Small intestine (tissue), 7 donors: ENCODE measurements around the gene DHX36. TPM values are rescaled to one million over a fixed set of nuclear protein-coding genes. Genes with fewer than 3 reads are reported as not detected.

Experiments used
- DNase-seq, 2 donors: peaks; one replicate each; pipeline versions ENCODE4 v3.0.0 to v3.0.0-alpha.2; 2013
- FAIRE-seq: peaks from 2 replicates; lab custom pipeline; 2012; peaks lifted over from hg19 to GRCh38; lab: Jason Lieb, UNC
- H3K27ac ChIP-seq, 3 donors: one replicate each; pipeline ENCODE4 v1.5.1; 2013; ENCODE audit warnings: low read length in 2 of 3, mild to moderate bottlenecking in 2 of 3, control low read depth in 1 of 3, inconsistent platforms in 1 of 3, low read depth in 1 of 3, moderate library complexity in 1 of 3
- H3K27me3 ChIP-seq, 3 donors: one replicate each; pipeline ENCODE4 v1.6.1; 2013; ENCODE audit warnings: low read length in 3 of 3, inconsistent platforms in 1 of 3; ENCODE audit not compliant: control insufficient read depth in 3 of 3, insufficient read depth in 3 of 3
- H3K36me3 ChIP-seq, 3 donors: one replicate each; pipeline ENCODE4 v1.6.1; 2013; ENCODE audit warnings: low read length in 3 of 3, inconsistent platforms in 1 of 3, low read depth in 1 of 3, mild to moderate bottlenecking in 1 of 3, moderate library complexity in 1 of 3; ENCODE audit not compliant: control insufficient read depth in 3 of 3, insufficient read depth in 2 of 3
- H3K4me1 ChIP-seq, 3 donors: one replicate each; pipeline ENCODE4 v1.6.1; 2013; ENCODE audit warnings: low read length in 2 of 3, inconsistent platforms in 1 of 3, low read depth in 1 of 3, mild to moderate bottlenecking in 1 of 3, moderate library complexity in 1 of 3; ENCODE audit not compliant: control insufficient read depth in 3 of 3, insufficient read depth in 2 of 3
- H3K4me3 ChIP-seq, 3 donors: one replicate each; pipeline ENCODE4 v1.5.1; 2013; ENCODE audit warnings: low read length in 3 of 3, control low read depth in 1 of 3, inconsistent platforms in 1 of 3, low read depth in 1 of 3, mild to moderate bottlenecking in 1 of 3, moderate library complexity in 1 of 3
- H3K9me3 ChIP-seq, 2 donors: one replicate each; pipeline ENCODE4 v1.6.1; 2013; ENCODE audit warnings: low read depth in 1 of 2, low read length in 1 of 2; ENCODE audit not compliant: control insufficient read depth in 2 of 2, insufficient read depth in 1 of 2
- WGBS, 3 donors: extraction: QIAGEN DNeasy Blood & Tissue Kit; methylation state at CpG; one replicate each; pipeline ENCODE4 v1.1.7; 2013; 5-methylcytosine and 5-hydroxymethylcytosine counted together
- polyA plus RNA-seq, 4 donors: library from polyadenylated mRNA; stranded (reverse) in 3 of 4; unstranded in 1 of 4; fragments of 200-250 nt in 3 of 4; fragments of 120-200 nt in 1 of 4; gene quantifications; one replicate each; pipeline versions ENCODE4 v1.2.1 to v1.2.3, GENCODE V29; 2013
- donor health status: healthy with polysubstance abuse.
- donor health status: control.
- donor health status: control.
- donor health status: Bipolar disorder and iron deficiency.
- donor health status: healthy.

Gene DHX36
- polyA plus RNA-seq, 4 donors, result 24.3 to 42.4 (median 27.3) TPM

GRCh38 chr3:154247806-154248415, 76.4 kb downstream of the DHX36 start:
- no peak overlapping the region for H3K4me3 ChIP-seq
- no peaks in the 10 kb centered on the region for H3K9me3 ChIP-seq
- no peak for FAIRE-seq
- WGBS, 3 donors, result 63 to 90% (median 83%) methylated on average over 2 of the region's 2 CpGs
- no peaks in the 10 kb centered on the region for H3K36me3 ChIP-seq
- DNase-seq, result peak; percentile 8
- H3K4me1 ChIP-seq, result peaks cover 0 to 4% (median 4%) of the 10 kb centered on the region in 3 donors
- H3K27ac ChIP-seq, result no peak overlapping the region
- H3K27me3 ChIP-seq, result no peaks in the 10 kb centered on the region

DNA sequence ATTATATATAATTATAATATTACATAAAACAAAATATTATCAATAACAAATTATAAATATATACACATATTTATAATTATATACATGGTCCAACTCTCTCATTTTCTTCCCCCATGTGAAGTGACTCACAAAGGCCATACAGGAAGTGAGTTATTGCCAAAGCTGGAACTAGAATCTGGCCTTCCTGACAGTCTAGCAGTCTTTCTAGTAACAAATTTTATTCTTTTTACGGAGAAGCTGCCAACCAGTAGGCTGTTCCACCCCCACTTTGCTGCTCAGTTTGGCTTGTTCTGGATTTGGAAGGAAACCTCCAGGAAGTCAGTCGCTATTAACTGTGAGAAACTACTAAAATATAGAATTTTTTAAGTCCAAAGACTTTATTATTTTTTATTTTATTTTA, 79.6 kb downstream of the DHX36 start:
- no peaks in the 10 kb centered on the region for H3K27me3 ChIP-seq
- no peak overlapping the region for H3K4me3 ChIP-seq
- no peaks in the 10 kb centered on the region for H3K9me3 ChIP-seq
- WGBS, 3 donors, result 73 to 96% (median 92%) methylated on average over 2 of the region's 2 CpGs
- no peak for FAIRE-seq
- peaks cover 0 to 3% (median 0%) of the 10 kb centered on the region in 3 donors for H3K36me3 ChIP-seq
- H3K4me1 ChIP-seq, result peaks cover 0 to 2% (median 0%) of the 10 kb centered on the region in 3 donors
- no peak overlapping the region for H3K27ac ChIP-seq
- DNase-seq, result no peak

GRCh38 chr3:154243353-154243752, 80.9 kb downstream of the DHX36 start:
- H3K36me3 ChIP-seq, result peaks cover 0 to 3% (median 0%) of the 10 kb centered on the region in 3 donors
- DNase-seq (no peak), FAIRE-seq (no peak)
- no peaks in the 10 kb centered on the region for H3K27me3 ChIP-seq
- peaks cover 0 to 2% (median 0%) of the 10 kb centered on the region in 3 donors for H3K4me1 ChIP-seq
- H3K27ac ChIP-seq, result no peak overlapping the region
- no peak overlapping the region for H3K4me3 ChIP-seq
- WGBS, 3 donors, result 61 to 82% (median 69%) methylated on average over 2 of the region's 2 CpGs
- H3K9me3 ChIP-seq, result no peaks in the 10 kb centered on the region

GRCh38 chr3:154242766-154243165, 81.5 kb downstream of the DHX36 start:
- Histone ChIP-seq H3K4me1 (no peaks in the 10 kb centered on the region), H3K27ac (peak overlapping the region in 1 of 3 donors; percentile 72), H3K36me3 (peaks cover 0 to 3% (median 0%) of the 10 kb centered on the region in 3 donors), H3K9me3 (no peaks in the 10 kb centered on the region), H3K4me3 (no peak overlapping the region), H3K27me3 (no peaks in the 10 kb centered on the region)
- WGBS, 3 donors, result 90 to 96% (median 92%) methylated on average over 4 of the region's 4 CpGs
- no peak for FAIRE-seq
- no peak for DNase-seq

DNA sequence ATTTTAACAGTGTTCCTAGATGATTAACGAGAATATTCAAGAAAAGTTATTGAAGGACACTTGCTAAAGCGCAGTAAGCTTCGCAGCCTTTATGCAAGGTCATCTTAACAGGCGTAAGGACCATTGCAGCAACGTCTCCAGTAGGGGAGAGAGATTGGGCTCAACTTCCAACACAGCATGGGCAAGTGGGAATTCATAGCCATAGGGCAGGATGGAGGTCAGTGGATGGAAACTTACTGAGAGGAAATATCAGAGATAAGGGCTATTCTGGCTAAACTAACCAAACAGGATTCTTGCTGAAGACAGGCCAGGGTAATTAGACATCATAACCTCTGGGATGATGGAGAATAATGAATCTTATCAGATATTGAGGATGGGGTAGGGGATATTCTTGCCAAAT, 82.8 kb downstream of the DHX36 start:
- no peaks in the 10 kb centered on the region for H3K9me3 ChIP-seq
- 88 to 92% (median 92%) methylated on average over 5 of the region's 5 CpGs for WGBS, 3 donors
- FAIRE-seq (no peak), DNase-seq (no peak)
- peaks cover 0 to 3% (median under 1%) of the 10 kb centered on the region in 3 donors for H3K36me3 ChIP-seq
- no peaks in the 10 kb centered on the region for H3K27me3 ChIP-seq
- H3K4me3 ChIP-seq, result no peak overlapping the region
- no peaks in the 10 kb centered on the region for H3K4me1 ChIP-seq
- no peak overlapping the region for H3K27ac ChIP-seq

GRCh38 chr3:154240235-154240634, 84.1 kb downstream of the DHX36 start:
- WGBS, 3 donors, result 87 to 92% (median 88%) methylated on average over 6 of the region's 6 CpGs
- peaks cover 0 to 3% (median 2%) of the 10 kb centered on the region in 3 donors for H3K36me3 ChIP-seq

GRCh38 chr3:154236331-154236730, 88.0 kb downstream of the DHX36 start:
- DNase-seq (no peak), FAIRE-seq (no peak)
- H3K36me3 ChIP-seq, result peaks cover 0 to 3% (median 0%) of the 10 kb centered on the region in 3 donors
- H3K4me3 ChIP-seq, result no peak overlapping the region
- H3K9me3 ChIP-seq, result no peaks in the 10 kb centered on the region
- no peak overlapping the region for H3K27ac ChIP-seq
- no peaks in the 10 kb centered on the region for H3K27me3 ChIP-seq
- WGBS, 3 donors, result 48 to 86% (median 70%) methylated on average over 3 of the region's 3 CpGs
- H3K4me1 ChIP-seq, result no peaks in the 10 kb centered on the region

More at GRCh38 chr3:154240235-154240634, 84.1 kb downstream of the DHX36 start:
- DNase-seq, result no peak
- Histone ChIP-seq H3K4me3 (no peak overlapping the region), H3K27ac (no peak overlapping the region), H3K4me1 (no peaks in the 10 kb centered on the region), H3K27me3 (no peaks in the 10 kb centered on the region), H3K9me3 (no peaks in the 10 kb centered on the region)
- FAIRE-seq, result no peak

DNA sequence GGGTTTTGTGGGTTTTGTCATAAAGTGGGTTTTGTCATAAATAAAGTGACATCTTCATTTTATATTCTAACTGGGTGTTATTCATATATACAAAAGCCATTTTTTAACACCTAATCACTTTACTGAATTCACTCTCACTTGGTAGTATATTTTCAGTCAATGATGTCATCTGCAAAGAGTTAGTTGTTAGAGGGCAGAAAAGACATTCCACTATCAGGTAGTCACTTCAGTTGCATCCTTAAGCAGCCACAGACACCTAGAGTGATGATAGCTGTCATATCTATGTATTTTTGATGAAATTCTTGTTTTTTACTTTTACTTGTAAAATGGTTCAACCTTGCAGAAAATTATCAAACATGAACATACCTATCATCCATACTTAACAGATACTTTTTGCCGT, 89.0 kb downstream of the DHX36 start:
- no peak for FAIRE-seq
- H3K9me3 ChIP-seq, result no peaks in the 10 kb centered on the region
- no peak for DNase-seq
- peaks cover 0 to 3% (median 0%) of the 10 kb centered on the region in 3 donors for H3K36me3 ChIP-seq
- no peaks in the 10 kb centered on the region for H3K4me1 ChIP-seq
- no peaks in the 10 kb centered on the region for H3K27me3 ChIP-seq
- 97 to 98% (median 97%) methylated on average over 1 of the region's 1 CpG for WGBS, 3 donors
- H3K4me3 ChIP-seq, result no peak overlapping the region
- no peak overlapping the region for H3K27ac ChIP-seq

DNA sequence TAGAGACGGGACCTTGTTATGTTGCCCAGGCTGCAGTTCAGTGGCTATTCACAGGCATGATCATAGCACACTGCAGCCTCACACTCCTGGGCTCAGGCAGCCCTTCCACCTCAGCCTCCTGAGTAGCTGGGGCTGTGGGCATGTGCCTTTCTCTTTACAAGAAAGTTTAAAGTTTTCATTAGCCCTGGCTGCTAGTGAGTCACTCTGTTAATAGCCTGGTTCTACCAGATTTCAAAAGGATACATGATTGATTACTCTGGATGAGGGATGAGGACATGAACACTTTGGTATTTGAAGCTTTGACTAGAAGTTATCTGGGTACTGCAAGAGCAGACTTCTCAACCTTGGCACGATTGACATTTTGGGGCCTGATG, 95.1 kb downstream of the DHX36 start:
- H3K4me1 ChIP-seq, result no peaks in the 10 kb centered on the region

More for the DNA sequence above, 95.1 kb downstream of the DHX36 start:
- no peak for FAIRE-seq
- H3K36me3 ChIP-seq, result peaks cover 0 to 2% (median 0%) of the 10 kb centered on the region in 3 donors
- no peak for DNase-seq
- H3K9me3 ChIP-seq, result no peaks in the 10 kb centered on the region
- WGBS, 3 donors, result 88 to 93% (median 89%) methylated on average over 2 of the region's 2 CpGs
- H3K27ac ChIP-seq, result no peak overlapping the region
- H3K4me3 ChIP-seq, result no peak overlapping the region
- H3K27me3 ChIP-seq, result no peaks in the 10 kb centered on the region
